ENCODE measurements around the gene JPH4.

The JPH4 gene

GRCh38 chr14:23572524-23572828 is 6.1 kb downstream of the JPH4 start:
- DNase-seq (ENCODE audit: low read depth) = no peak
- TF ChIP-seq CTCF (IDR thresholded peaks at IDR 0.05; ENCODE audit: low read depth, low read length, missing control alignments) = no peak
- no peak overlapping the region for H3K4me3 ChIP-seq (ENCODE audit: low read depth, low read length)

DNA sequence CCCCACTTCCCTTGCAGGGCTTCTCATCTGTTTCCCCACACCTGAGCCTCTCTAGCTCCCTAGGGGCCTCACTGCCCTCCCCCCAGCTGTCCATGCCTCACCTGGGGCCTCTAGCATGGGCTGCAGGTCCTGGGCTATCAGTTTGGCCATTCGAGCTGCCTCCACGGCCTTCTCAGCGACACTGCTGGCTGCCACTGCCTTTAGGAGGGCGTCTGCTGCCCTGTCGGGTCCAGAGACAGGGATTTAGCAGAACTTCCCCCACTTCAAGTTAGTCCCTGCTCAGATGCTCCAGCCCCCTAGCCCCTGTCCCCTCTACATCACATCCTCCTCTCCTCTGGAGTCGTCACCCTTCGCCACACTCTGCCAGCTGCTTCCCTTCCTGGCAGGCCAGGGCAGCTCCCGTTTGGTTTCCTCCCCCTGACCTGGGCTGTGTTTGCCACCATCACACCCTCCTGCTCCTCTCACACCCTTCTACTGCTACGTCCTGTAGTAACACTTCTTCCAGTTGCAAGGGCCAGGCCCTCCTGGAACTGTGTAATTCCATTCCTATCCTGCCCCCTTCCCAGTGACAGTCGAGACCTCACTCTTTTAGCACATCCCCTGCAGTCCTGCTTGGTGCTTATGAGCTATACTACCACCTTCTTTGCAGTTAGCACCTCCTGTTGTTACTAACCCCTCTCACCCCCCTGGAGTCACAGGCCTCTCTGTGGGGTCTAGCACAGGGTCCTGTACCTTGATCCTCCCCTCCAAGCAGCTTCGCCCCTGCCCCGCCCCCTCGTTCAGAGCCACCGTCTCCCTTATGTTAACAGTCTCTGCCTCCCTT is 6.7 kb downstream of the JPH4 start:
- H3K4me3 ChIP-seq (ENCODE audit: low read depth, low read length) = no peak overlapping the region
- no peak for TF ChIP-seq CTCF (IDR thresholded peaks at IDR 0.05; ENCODE audit: low read depth, low read length, missing control alignments)
- no peak for DNase-seq (ENCODE audit: low read depth)

DNA sequence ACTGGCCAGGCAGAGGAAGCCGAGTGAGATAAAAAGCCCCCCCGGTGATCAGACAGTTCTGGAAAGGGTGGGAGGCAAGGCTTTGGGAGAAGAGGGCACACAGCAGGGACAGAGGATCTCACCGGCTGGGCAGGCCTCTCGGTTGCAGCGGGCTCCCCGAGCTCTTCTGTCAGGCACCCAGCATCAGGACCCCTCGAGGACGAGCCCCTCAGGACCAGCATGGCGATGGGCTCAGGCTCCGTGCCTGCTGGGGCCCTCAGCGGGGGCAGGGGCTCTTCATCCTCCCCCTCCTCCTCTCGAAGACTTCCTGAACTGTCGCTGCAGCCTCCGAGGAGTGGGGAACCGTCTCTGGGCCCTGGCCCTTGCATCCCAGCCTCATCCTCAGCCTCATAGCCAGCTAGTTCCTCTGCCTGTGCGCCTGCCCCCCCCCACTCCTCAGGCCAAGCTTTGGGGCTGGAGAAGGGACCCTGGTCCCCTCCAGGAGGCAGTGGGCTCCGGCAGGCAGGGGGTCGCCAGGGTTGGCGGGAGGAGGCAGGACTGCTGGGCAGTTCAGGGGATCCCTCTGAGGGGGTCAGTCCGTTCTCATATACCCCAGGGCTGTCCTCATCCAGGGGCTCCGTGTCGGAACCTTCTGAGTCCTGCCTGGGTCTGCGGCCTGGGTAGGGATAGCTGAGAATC is 7.6 kb downstream of the JPH4 start:
- no peak for TF ChIP-seq CTCF (IDR thresholded peaks at IDR 0.05; ENCODE audit: low read depth, low read length, missing control alignments)
- DNase-seq (ENCODE audit: low read depth) = no peak
- H3K4me3 ChIP-seq (ENCODE audit: low read depth, low read length) = no peak overlapping the region

GRCh38 chr14:23569443-23570151 is 9.0 kb downstream of the JPH4 start:
- no peak for DNase-seq (ENCODE audit: low read depth)
- H3K4me3 ChIP-seq (ENCODE audit: low read depth, low read length) = no peak overlapping the region
- TF ChIP-seq CTCF (IDR thresholded peaks at IDR 0.05; ENCODE audit: low read depth, low read length, missing control alignments) = peak; percentile 18

- TF ChIP-seq CTCF (IDR thresholded peaks at IDR 0.05; ENCODE audit: low read depth, low read length, missing control alignments) = peak; percentile 54
- H3K4me3 ChIP-seq (ENCODE audit: low read depth, low read length) = no peak overlapping the region
- DNase-seq (ENCODE audit: low read depth) = no peak
Measured at GRCh38 chr14:23568600-23569331, 9.8 kb downstream of the JPH4 start.

DNA sequence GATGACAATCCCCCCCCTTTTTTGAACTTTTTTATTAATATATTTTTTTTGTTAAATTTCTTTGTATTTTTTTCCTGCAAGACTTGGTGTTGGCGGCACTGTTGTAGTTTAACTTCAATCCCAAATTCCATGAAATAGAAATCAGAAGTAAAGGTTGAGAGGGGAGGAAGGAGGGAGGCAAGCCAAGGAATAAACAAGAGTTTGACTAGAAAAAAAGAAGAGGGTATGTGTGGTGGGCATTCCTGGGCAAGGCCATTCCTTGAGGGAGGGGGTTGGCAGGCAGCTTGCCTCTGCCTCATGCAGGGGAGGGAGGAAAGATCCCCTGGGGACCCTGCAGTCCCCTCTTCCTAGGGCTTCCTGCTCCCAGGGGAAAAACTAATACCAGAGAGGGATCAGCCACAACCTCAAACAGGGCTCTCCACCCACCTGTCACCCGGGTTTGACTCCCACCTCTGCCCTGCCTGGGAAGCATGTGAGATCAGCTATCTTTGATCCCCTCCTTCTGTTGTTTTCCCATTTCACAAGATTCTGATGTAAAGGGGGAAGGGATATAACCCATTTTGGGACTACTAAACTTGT is 10.5 kb downstream of the JPH4 start:
- no peak for TF ChIP-seq CTCF (IDR thresholded peaks at IDR 0.05; ENCODE audit: low read depth, low read length, missing control alignments)
- no peak for DNase-seq (ENCODE audit: low read depth)
- H3K4me3 ChIP-seq (ENCODE audit: low read depth, low read length) = peak overlapping the region; percentile 86

Measured in GM12864 (cell line).